ENCODE results near the gene VSIG10L.

- TF ChIP-seq REST (IDR thresholded peaks at IDR 0.05; ENCODE audit: insufficient read depth in 1 of 2, low read depth in 2 of 2, low read length in 1 of 2): no peak
- no peak for TF ChIP-seq POLR2AphosphoS5 (IDR thresholded peaks at IDR 0.05; ENCODE audit: low read depth, low read length)
- TF ChIP-seq CTCF (IDR thresholded peaks at IDR 0.05): no peak
- TF ChIP-seq TCF7L2 (IDR thresholded peaks at IDR 0.05; ENCODE audit: low read depth, low read length): no peak
Observed at GRCh38 chr19:51386882-51387520, 45.1 kb upstream of the VSIG10L start.

All from Panc1 (cell line).